ENCODE measurements around the gene SLC29A4.
"Not testable (repeated sequence)": the region's sequence is repeated elsewhere in the genome, so short reads cannot be mapped to it uniquely, and the experiment has no call there.

The SLC29A4 gene

DNA sequence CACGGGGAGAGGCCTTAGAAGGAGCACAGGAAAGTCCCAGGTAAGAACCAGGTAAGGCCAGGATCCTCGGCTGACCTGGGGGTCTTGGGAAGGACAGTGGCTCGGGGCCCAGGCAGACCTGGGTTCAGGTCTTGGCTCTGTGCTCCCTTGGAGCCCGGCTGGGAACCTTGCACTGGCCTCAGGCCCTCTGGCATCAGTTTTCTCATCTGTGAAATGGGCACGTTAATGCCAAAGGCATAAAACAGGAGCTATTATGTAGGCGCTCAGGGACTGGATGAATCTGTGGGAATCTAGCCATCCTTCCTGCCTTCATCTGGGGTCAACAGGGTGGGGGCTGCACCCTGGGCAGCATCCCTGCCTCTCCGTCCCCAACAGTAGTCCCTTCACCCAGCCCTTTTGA lies 8.3 kb upstream of the SLC29A4 start:
- DNase-seq (ENCODE audit: low spot score), result no peak

DNA sequence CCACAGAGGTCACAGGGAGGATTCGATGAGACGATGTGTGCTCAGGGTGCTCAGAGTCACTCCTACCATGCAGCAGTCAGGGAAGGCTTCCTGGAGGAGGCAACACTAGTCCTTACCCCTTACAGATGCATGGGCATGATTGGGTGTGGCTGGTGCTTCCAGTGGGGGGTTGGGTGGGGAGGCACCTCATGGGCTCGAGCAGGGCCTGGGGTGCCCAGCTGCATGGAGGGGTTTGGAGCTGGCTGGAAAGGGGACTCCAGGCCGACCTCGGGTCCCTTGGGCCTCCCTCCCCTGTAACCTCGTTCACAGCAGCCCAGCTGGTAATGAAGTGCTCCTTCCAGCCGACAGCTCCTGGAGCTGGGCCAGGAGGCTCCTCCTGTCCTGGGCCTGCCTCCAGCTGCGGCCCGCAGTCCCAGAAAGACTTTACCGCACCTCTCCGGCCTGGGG lies 7.7 kb upstream of the SLC29A4 start:
- DNase-seq (ENCODE audit: low spot score), result not testable (repeated sequence)

DNA sequence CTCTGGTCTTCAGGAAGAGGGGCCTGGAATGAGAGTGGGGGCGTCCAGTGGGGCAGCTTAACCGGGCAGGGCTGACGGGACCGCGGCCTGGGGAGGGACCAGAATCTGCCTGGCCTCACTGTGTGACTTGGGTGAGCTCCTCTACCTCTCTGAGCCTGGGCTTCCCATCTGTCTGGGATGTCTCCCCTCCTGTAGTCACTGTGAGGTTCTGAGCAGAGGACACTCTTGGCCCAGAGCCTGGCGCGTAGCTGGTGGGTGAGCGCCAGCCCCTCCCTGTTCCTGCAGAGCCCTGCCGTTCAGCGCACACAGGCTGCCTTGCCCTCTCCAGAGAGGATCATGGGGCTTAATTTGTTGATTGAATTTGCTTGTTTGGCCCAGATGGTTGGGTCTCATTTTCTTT lies 7.2 kb upstream of the SLC29A4 start:
- DNase-seq (ENCODE audit: low spot score), result not testable (repeated sequence)

DNA sequence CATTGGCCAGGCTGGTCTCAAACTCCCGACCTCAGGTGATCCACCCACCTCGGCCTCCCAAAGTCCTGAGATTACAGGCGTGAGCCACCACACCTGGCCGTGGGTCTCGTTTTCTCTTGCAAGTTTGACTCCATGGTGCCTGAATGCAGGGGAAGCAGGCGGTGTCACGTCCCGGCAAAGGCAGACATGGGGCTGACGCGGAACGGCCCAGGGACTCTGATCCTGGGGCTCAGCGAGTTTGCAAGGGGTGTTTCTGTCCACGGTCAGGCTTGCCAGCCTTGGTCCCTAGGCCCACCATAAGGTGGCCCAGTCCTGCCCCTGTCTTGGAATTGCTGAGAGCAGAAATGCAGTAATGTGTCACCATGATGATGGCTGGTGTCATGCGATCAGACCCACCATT lies 6.6 kb upstream of the SLC29A4 start:
- not testable (repeated sequence) for DNase-seq (ENCODE audit: low spot score)

DNA sequence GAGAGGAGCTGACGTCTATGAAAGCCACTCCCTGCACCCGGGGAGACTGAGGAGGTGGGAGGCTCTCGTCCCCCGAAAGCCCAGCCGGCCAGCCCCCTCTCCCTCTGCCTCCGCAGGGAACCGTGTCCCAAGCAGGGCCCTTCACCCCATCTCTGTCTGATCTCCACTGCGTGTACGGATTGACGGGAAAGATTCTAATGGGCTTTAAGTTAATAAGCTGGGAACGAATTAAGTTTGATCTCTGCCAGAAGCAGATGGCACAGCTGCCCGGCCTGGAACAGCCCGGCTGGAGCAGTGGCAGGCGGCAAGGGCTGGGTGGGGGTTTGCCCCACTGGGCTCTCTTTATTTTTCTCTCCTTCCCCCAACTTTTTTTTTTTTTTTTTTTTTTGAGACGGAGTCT lies 6.1 kb upstream of the SLC29A4 start:
- no peak for DNase-seq (ENCODE audit: low spot score)

DNA sequence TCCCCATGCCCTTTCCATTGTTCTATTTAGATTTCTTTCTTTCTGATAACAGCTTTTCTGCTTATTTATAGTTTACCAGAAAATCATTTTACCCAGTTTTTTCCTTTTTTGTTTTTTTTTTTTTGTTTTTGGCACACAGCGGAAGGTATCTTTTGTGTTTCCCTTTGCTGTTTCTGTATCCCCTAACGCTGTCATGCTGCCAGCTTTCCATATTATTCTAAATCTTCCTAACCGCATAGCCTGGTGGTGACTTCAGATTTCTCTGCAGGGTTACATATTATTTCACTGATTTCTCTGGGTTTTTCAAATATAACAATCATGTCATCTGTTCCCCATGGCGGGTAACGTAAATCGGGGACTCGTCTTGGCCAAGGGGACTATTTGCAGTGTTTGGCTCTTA lies 4.0 kb upstream of the SLC29A4 start:
- DNase-seq (ENCODE audit: low spot score), result no peak

DNA sequence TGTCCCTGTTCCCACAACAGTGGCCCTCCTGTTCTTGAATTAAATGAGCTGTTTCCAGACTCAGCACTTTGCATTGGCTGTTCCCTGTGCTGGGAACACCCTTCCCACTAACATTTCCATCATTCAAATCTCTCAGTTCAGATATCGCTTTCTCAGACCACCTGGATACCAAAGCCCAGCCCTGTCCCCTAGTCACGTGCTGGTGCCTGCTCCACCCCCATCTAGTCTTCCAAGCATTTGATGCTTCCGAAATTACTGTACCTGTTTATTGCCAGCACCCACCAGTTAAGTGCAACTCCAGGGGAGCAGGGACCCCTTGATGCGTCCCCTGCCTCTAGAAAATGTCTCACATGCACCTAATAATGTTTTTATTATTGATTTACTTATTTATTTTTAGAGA lies 3.0 kb upstream of the SLC29A4 start:
- no peak for DNase-seq (ENCODE audit: low spot score)

DNA sequence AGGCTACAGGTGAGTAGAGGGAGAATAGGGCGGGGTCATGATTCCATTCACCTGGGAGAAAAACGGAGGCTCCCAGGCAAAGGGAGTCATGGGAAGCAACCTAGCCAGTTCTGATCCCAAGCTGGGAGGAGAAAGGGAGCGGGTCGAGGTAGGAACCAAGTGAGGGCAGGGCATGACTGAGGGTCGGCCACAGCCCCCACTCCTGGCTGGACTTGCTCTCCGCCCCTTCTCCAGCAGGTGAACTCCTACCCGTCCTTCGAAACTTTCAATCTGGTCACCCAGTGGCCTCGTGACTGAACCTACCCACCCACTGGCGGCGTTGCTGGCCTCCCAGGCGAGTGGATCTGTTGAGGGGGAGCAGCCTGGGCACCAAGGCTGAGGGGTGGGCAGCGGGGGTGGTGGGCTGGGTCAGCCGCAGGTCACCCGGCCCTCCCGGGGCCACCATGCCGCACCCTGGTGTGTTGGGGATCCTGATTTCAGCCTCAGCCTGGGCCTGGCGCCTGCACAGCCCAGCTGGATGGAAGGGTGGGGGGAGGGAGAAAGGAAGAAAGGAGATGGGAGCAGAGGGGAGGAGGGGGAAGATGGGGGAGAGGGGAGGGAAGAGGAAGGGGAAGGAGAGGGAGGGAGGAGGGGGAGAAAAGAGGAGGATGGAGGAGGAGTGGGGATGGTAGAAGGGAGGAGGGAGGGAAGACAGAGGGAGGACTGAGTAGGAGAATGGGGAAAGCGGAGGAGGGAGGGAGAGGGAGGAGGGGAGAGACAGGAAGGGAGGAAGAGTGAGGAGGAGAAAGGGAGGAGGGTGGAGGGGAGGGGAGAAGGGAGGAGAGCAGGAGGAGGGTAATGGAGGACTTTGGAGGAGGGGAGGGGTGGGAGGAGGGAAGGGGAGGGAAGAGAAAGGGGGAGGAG lies 894 bp upstream of the SLC29A4 start:
- not testable (repeated sequence) for DNase-seq (ENCODE audit: low spot score)

DNA sequence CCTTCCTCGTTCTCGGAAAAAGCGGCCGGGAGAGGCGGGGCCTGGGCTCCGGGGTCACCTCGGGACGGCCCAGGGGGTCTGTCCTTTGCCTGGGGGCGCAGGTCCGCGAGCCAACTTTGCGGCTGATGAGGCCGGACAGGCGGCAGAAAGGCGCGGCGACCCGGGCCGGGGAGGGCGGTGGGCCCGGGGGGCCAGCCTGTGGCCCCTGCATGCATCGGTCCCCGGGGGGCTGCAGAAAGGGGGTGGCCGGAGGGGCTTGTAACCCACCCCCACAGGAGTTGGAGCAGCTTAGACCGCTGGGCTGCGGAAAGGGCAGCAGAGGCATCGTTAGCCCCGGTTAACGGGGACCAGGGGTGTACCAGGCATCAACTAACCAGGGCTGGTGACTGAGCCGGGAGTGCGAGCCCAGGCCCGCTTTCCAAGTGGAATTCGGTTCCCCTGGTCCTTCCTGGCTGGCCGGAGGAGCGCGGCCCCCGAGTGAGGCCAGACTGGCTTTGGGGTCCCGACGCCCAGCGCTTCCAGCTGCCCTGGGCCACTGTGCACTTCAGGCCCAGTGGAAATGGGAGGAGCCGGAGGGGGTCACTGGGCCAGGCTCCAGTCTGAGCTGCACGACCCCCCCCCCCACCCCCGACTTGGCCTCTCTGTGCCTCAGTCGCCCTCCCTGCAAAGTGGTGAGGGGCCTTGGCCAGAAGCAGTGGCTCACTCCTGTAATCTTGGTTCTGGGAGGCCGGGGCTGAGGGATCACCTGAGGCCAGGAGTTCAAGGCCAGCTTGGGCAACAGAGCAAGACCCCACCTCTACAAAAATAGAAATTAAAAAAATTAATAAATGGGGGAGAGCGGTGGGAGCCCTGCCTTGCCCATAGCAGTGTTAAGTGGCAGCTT lies 919 bp downstream of the SLC29A4 start:
- DNase-seq (ENCODE audit: low spot score), result no peak

DNA sequence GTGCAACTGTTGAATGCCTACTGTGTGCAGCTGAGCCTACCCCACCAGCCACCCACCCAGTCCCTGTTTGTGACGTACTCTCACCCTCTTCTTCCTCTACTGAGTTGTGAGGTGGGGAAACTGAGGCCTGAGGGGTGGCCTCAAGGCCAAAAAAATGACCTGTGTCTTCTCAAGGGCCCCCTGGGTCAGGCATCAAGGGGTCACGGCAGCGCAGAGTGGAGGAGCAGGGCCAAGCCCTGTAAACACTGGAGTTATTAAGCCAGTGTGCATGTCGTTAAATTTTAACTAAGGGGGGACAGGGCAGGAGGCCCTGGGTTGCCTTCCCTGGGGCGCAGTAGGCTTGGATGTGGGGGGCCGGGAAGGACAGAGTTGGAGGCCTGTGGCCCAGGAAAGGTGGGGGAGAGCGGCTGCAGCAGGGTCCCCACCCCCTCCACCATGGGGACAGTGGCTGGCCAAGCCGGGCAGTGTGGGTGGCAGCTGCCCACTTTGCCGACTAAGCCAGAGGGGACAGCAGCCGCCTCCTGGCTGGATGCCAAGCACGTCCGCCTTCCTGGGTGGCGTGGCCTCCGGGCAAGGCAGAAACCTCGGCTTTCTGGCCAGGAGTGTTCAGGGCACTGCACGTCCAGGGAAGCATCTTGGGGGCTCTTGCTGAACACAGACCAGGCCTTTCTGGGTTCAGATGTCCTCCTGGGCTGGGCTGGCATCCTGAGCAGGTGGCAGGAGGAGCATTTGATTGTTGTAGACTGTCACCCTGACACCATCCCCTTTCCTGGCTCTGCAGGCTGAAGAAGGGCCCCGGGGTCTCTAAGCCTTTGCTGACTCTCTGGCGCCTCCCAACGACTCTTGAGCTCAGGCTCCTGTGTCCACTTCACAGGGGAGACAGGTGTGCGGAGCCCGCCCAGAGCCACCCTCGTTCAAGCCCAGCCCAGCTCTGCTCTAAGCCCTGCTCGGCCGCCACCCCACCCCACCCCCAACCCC lies 1.9 kb downstream of the SLC29A4 start:
- DNase-seq (ENCODE audit: low spot score), result peak; percentile 82

DNA sequence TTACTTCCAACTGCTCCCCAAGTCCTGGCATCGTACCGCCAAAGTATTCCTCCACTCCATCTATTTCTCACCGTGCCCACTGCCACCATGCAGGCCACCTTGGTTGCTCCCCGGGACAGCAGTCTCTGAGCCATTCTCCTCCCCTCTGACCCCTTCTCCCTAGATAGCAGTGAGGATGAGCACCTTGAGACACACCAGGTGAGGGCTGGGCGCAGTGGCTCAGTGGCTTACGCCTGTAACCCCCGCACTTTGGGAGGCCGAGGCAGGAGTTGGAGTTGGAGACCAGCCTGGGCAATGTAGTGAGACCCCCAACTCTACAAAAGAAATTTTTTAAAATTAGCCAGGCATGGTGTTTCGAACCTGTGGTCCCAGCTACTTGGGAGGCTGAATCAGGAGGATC lies 4.2 kb downstream of the SLC29A4 start:
- no peak for DNase-seq (ENCODE audit: low spot score)

DNA sequence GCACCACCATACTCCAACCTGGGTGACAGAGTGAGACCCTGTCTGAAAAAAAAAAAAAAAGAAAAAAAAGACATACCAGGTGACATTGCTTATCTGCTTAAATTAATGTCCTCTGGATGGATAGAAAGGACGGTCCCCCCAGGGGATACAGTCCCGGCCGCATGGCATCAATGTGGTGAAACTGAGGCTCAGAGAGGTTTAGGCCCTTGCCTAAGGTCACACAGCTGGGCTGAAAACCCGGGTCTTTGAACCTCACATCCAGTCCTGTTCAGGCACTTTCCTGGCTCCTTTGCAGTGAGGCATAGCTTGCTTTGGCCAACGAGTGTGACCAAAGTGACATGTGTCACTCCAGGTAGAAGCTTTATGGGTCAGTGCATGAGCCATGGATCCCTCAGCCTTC lies 4.6 kb downstream of the SLC29A4 start:
- DNase-seq (ENCODE audit: low spot score), result not testable (repeated sequence)

DNA sequence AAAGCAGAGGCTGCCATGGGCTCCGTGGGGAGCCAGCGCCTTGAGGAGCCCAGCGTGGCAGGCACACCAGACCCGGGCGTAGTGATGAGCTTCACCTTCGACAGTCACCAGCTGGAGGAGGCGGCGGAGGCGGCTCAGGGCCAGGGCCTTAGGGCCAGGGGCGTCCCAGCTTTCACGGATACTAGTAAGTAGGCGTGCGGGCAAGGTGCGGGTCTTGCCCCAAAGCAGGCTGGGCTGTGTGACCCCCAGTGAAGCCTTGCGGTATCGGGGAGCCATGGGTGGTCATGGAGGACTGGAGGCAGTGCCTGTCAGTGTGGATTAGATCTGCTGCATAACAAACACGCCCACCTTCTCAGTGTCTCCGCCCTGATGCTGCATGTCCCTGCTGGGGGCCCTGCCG lies 5.1 kb downstream of the SLC29A4 start:
- DNase-seq (ENCODE audit: low spot score), result no peak

DNA sequence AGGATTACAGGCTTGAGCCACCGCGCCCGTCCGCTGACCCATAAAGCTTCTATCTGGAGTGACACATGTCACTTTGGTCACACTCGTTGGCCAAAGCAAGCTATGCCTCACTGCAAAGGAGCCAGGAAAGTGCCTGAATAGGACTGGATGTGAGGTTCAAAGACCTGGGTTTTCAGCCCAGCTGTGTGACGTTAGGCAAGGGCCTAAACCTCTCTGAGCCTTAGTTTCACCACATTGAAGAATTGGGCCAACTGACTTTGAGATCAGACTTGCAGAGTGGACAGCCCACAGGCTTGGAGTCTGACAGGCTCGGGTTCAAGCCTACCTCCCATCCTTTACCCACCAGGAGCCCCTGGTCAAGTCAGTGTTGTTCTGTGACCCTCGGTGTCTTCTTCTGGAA lies 5.8 kb downstream of the SLC29A4 start:
- not testable (repeated sequence) for DNase-seq (ENCODE audit: low spot score)

DNA sequence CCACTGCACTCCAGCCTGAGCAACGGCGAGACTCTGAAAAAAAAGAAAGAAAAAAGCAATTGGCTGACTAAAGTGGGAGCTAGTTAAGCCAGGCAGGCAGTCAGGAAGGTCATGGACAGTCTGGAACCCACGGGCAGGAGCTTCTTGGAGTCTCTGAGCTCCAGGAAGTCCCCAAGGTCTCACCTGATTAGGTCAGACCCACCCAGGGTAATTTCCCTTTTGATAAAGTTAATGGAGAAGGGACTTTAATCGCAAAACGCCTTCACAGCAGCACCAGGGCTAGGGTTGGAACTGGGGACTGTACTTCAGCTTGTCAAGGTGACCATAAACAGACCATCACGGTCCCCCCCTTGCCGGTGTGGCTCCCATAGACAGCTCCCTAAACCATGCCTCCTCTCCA lies 6.6 kb downstream of the SLC29A4 start:
- no peak for DNase-seq (ENCODE audit: low spot score)

DNA sequence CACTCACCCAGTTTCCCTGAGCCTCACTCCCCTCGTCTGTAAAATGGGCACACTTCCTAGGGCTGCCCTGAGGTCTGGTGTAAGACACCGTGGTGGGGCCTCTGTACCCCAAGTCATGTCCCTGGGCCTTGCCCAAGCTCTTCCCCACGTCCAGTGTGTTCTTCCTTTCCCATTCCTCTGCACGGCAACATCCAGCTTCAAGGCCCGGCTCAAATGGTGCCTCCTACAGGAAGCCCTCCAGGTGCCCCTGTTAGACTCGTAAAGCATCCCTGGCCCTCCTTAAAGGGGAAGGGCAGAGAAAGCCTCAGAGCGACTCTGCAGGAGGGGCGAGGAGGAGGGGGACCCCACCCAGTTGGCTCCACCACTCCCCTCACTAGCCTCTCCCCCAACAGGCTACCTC lies 8.6 kb downstream of the SLC29A4 start:
- no peak for DNase-seq (ENCODE audit: low spot score)

DNA sequence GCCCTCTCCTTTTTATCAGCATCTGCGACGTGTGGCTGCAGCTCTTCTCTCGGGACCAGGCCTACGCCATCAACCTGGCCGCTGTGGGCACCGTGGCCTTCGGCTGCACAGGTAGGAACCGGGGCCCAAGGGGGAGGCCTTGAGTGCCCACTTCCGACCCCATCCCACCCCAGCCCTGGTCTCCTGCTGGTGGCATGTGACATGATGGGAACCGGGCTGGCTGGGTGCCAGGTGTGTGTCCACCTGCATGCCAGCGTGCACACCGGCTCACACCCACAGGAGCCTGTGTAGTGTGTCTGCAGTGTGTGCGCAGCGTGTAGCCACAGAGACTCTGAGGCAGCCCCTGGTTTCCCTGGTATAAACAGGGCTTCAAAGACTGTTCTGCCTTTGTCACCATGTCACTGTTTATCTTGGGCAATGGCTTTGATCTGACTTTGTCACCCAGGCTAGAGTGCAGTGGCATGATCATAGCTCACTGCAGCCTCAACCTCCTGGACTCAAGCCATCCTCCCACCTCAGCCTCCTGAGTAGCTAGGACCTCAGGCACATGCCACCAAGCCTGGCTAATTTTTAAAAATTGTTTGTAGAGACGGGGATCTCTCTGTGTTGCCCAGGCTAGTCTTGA lies 9.1 kb downstream of the SLC29A4 start:
- DNase-seq (ENCODE audit: low spot score), result not testable (repeated sequence)

DNA sequence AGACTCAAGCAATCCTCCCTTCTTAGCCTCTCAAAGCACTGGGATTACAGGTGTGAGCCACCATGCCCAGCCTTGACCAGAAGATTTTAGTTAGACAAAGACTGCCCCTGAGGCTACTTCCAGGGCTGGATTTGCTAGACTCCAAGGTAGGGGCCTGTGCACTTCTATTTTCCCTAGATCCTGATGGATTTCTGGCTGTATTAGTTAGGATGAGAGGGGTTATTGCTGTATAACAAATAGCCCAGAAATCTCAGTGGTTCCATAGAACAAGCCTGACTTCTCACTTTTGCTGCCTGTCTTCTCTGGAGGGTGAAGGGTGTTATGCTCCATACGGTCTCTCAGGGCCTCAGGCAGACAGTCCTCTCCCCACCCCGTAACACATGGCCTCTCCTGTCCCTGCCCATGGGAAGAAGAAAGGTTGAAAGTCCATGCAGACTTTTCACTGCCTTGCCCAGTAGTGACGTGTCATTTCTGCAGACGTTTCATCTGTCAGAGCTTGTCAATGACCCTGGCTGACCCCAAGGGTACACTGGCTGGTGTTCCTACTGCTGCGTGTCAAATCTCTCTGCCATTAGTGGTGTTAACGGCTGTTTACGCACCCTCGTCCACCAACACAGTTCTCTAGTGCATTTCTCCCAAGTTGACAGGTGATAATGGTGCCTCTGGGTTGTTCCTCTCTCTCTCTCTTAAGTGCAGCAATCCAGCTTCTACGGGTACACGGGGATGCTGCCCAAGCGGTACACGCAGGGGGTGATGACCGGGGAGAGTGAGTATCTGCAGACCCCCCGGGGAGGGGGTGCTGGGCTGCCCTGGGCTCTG lies 11.6 kb downstream of the SLC29A4 start:
- no peak for DNase-seq (ENCODE audit: low spot score)

DNA sequence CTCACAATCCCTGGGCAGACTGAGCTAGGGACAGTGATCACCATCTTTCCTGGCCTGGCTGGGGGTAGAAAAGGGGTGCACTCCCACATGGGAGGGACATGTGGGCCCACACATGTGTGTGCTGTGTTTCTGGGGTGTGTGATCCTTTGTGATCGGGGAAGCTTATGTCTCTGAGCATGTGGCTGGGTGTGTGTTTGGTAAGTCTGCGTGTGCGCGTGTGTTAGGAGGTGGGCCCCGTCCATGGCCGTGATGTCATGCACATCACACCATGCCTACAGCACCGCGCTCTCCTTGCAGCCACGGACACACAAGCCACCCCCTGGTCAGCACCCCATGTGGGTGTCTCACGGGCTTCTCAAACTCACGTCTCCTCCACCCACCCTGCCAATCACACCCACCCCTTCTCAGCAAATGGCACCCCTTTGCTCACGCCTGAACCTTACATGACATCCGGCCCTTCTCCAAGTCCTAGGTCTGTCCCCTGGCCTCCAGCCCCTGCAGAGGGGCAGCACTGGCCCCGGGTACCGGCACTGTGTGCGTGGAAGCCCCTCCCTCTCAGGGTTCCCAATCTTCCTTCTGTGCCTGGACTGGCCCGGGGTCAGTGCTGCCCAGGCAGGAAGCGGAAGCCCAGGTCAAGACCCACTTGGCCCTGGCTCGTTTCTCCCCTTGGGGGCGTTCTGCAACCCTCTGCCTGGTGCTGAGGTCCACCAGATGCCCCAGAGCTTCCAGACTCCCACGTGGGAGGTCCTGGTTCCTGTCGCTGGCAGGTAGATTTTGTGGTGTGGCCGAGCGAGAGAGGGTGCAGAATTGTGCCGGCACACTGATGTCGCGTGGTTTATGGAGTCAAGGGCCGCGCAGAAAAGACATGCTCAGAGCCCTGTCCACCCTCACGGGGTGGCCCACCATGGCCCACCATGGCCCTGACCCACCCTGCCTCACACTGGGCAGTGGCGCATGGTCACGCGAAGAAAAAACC lies 12.6 kb downstream of the SLC29A4 start:
- DNase-seq (ENCODE audit: low spot score), result no peak
